GM23248 (cell line): ENCODE results near the gene OR4M1.

ENCODE experiments used
- EZH2 ChIP-seq: fragments of 200-600 bp; sonication (generic); IDR thresholded peaks from 2 replicates; pipeline ENCODE4 v1.6.1; 2018; ENCODE audit warnings: antibody characterized with exemption, mild to moderate bottlenecking; ENCODE audit not compliant: insufficient read depth, poor library complexity, severe bottlenecking
- EZH2phosphoT487 ChIP-seq: fragments of 200-600 bp; sonication (generic); IDR thresholded peaks from 2 replicates; pipeline ENCODE4 v1.6.1; 2018; ENCODE audit warnings: antibody characterized with exemption, moderate library complexity, mild to moderate bottlenecking, low read depth; ENCODE audit not compliant: insufficient read depth

- TF ChIP-seq EZH2phosphoT487 (no peak), EZH2 (no peak)
These were observed 30.0 kb upstream of the OR4M1 start, which contains the start of gene OR4Q3 for GRCh38 chr14:19743256-19743655.
